Prostate gland (tissue), 2 donors: ENCODE measurements around the gene INPP5F.

ENCODE experiments used
- CTCF ChIP-seq, 4 experiments: fragments of 200-600 bp in 2 of 4; fragments of 450-650 bp in 2 of 4; sonication (generic) in 2 of 4; IDR thresholded peaks; 1 replicate in 3 of 4; 2 replicates in 1 of 4; pipeline ENCODE4 v1.5.1; 2016 to 2019; ENCODE audit warnings: antibody characterized with exemption in 4 of 4, mild to moderate bottlenecking in 2 of 4, moderate library complexity in 2 of 4
- POLR2A ChIP-seq: fragments of 450-650 bp; IDR thresholded peaks from one replicate; pipeline ENCODE4 v1.6.1; 2016; ENCODE audit warnings: antibody characterized with exemption, mild to moderate bottlenecking

- no peak for TF ChIP-seq POLR2A
- TF ChIP-seq CTCF (IDR thresholded peaks at IDR 0.05), result no peak
Measured at GRCh38 chr10:119706521-119707278, 19.1 kb upstream of the INPP5F start.
